ENCODE measurements around the gene LRRTM2.

The LRRTM2 gene

DNA sequence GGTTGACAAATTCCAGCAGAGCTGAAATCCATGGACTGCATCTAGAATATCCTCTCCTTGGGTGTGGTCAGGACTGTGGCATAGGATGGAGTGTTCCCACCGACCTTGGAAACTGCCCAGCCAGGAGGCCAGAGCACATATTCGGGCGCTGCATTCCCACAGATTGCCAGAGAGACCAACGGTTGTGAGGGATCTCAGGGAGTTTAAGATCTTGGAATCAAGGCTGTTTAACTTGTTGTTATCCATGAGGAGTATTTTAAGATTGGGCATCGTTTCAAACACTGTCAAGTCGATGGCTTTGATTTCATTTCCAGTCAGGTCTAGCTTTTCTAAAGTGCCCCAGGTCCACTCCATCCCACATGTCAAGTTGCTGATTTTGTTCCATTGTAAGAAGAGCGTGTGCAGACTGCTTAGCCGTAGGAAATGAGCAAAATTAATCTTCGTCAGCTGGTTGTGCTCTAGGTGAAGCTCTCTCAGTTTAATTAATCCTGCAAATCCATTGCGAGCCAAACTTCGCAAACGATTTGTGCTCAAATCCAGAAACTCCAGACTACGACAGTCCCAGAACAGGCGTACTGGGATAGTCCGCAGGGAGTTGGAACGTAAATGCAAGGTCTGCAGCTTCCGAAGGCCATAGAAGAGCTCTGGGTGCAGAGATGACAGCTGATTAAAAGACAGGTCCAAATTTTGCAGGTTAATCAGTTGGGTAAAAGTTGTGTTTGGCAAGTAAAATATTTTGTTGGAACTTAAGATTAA, 1.5 kb downstream of the LRRTM2 start:
- Mint-ChIP-seq H3K27ac (no peak overlapping the region), H3K9me3 (no peaks in the 10 kb centered on the region)

GRCh38 chr5:138872841-138873465, 2.2 kb downstream of the LRRTM2 start:
- Mint-ChIP-seq H3K4me3 (no peak overlapping the region), H3K36me3 (ENCODE audit: low read depth) (peaks cover 14% of the 10 kb centered on the region), H3K9me3 (no peaks in the 10 kb centered on the region), H3K4me1 (ENCODE audit: low read depth) (peaks cover 12% of the 10 kb centered on the region), H3K27me3 (no peaks in the 10 kb centered on the region), H3K27ac (no peak overlapping the region)
- intact Hi-C loops (cut with micrococcal nuclease): no loop called here

More for the DNA sequence above, 1.5 kb downstream of the LRRTM2 start:
- Mint-ChIP-seq H3K36me3 (ENCODE audit: low read depth) (peaks cover 9% of the 10 kb centered on the region), H3K27me3 (no peaks in the 10 kb centered on the region), H3K4me1 (ENCODE audit: low read depth) (peaks cover 12% of the 10 kb centered on the region), H3K4me3 (no peak overlapping the region)
- intact Hi-C loops (cut with micrococcal nuclease): no loop called here

DNA sequence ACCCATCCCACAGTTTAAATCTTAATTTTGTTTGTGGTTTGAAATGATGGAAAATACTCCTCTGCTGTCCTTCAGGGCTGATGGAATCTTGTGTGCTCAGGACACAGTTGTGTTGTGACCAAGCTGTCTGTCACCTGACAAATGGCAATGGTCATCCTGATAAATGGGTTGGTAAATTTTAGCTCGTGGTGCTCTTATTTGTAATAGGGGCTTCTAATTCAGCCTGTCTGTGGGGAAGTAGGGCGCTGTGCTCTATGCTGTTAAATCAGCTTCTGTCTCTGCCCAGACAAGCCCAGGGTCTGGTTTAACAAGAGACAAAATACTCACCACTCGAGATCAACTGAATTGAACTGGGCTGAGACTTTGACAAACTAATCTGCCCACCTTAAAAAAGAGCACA, 4.5 kb downstream of the LRRTM2 start:
- Mint-ChIP-seq H3K27ac (no peak overlapping the region), H3K36me3 (ENCODE audit: low read depth) (peaks cover 14% of the 10 kb centered on the region), H3K27me3 (no peaks in the 10 kb centered on the region), H3K4me3 (no peak overlapping the region), H3K4me1 (ENCODE audit: low read depth) (peaks cover 5% of the 10 kb centered on the region), H3K9me3 (no peaks in the 10 kb centered on the region)
- intact Hi-C loops (cut with micrococcal nuclease): no loop called here

DNA sequence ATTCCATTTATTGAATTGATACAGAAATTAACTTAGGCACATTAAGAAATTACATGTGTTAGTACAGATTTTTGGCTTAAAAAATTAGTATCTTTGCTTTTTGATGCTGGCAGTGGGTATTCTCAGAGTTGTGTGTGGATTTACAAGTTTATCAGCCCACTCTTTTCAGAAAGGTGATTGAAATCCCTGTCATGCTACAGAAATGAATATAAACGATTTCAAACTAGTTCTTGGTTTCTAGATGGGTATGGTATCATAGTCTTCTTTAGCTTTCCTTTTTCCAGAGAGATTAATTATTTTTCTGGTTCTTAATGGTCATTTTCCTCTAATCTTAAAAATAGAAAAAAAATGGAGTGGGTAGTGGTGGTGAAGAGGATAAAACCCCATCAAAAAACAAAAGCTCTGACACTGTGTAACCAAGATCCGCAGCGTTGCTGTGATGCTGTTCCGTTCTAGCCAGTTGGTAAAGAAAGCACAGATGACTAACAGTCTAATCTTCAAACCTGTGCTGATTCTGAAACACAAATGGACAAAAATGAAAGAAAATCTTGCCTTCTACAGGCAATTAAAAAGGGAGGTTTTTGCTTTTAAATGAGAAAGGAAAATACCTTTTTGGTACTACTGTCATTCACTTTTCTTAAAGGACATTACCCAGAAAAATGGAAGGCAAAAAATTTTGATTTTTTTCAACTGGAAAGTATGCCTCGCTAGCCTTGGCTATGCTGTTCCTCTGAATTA, 5.2 kb downstream of the LRRTM2 start:
- H3K4me3 Mint-ChIP-seq: no peak overlapping the region
- no peak overlapping the region for H3K27ac Mint-ChIP-seq
- no peaks in the 10 kb centered on the region for H3K9me3 Mint-ChIP-seq
- H3K27me3 Mint-ChIP-seq: no peaks in the 10 kb centered on the region
- peaks cover 8% of the 10 kb centered on the region for H3K4me1 Mint-ChIP-seq (ENCODE audit: low read depth)
- H3K36me3 Mint-ChIP-seq (ENCODE audit: low read depth): peaks cover 16% of the 10 kb centered on the region
- intact Hi-C loops (cut with micrococcal nuclease): no loop called here

DNA sequence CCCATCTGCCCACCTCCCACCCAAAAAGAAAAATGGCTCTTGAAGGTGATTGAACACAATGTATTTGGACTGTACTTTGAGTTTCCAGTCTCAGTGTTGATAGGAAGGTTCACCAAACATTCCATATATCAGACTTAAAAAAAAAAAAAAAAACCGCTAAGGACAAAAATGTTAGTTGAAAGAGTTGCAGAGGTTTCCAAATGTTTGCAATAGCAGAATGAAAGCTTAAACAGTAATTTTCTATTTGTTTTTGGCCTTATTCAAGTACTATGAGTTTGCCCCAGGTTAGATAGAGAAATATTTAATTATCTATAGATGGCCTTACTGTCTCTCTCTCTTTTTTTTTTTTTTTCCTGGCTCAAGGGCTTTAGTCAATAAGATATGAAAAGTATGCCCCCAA, 6.1 kb downstream of the LRRTM2 start:
- no peak overlapping the region for H3K4me3 Mint-ChIP-seq
- intact Hi-C loops (cut with micrococcal nuclease): no loop called here
- no peak overlapping the region for H3K27ac Mint-ChIP-seq
- no peaks in the 10 kb centered on the region for H3K9me3 Mint-ChIP-seq
- H3K36me3 Mint-ChIP-seq (ENCODE audit: low read depth): peaks cover 23% of the 10 kb centered on the region
- H3K4me1 Mint-ChIP-seq (ENCODE audit: low read depth): peaks cover 15% of the 10 kb centered on the region
- H3K27me3 Mint-ChIP-seq: no peaks in the 10 kb centered on the region

GRCh38 chr5:138867011-138867410, 8.1 kb downstream of the LRRTM2 start:
- no peaks in the 10 kb centered on the region for H3K27me3 Mint-ChIP-seq
- no peak overlapping the region for H3K27ac Mint-ChIP-seq
- H3K4me1 Mint-ChIP-seq (ENCODE audit: low read depth): peaks cover 15% of the 10 kb centered on the region
- H3K4me3 Mint-ChIP-seq: no peak overlapping the region
- peaks cover 31% of the 10 kb centered on the region for H3K36me3 Mint-ChIP-seq (ENCODE audit: low read depth)
- intact Hi-C loops (cut with micrococcal nuclease): no loop called here
- peaks cover 8% of the 10 kb centered on the region for H3K9me3 Mint-ChIP-seq

- Mint-ChIP-seq H3K4me1 (ENCODE audit: low read depth) (peaks cover 36% of the 10 kb centered on the region), H3K4me3 (no peak overlapping the region), H3K9me3 (no peaks in the 10 kb centered on the region), H3K27me3 (no peaks in the 10 kb centered on the region), H3K36me3 (ENCODE audit: low read depth) (peaks cover 15% of the 10 kb centered on the region), H3K27ac (no peak overlapping the region)
- intact Hi-C loops (cut with micrococcal nuclease): no loop called here
These were observed 22.0 kb downstream of the LRRTM2 start for GRCh38 chr5:138853132-138853531.

GRCh38 chr5:138850865-138851435, 24.2 kb downstream of the LRRTM2 start:
- Mint-ChIP-seq H3K36me3 (ENCODE audit: low read depth) (peaks cover 11% of the 10 kb centered on the region), H3K27ac (no peak overlapping the region), H3K27me3 (no peaks in the 10 kb centered on the region), H3K4me3 (no peak overlapping the region), H3K4me1 (ENCODE audit: low read depth) (peaks cover 37% of the 10 kb centered on the region), H3K9me3 (no peaks in the 10 kb centered on the region)
- intact Hi-C loops (cut with micrococcal nuclease): no loop called here

DNA sequence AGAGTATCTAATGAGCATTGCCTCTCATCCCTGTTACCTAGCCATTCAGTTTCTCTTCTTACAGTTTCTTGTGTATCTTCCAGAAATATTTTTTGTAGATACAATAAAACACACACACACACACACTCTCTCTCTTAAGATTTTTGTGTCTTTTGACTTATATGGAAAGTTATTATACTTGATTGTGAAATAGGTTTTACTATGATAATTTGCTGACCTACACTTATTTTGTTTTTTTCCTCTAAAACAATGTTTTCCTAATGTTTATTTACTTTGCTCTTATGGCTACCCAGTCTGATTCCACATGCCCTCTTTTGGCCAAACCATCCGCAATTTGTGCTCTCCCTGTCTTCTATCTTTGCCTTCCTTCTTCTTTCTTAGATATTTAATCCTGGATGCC, 25.3 kb downstream of the LRRTM2 start:
- Mint-ChIP-seq H3K27ac (no peak overlapping the region), H3K9me3 (no peaks in the 10 kb centered on the region), H3K4me3 (no peak overlapping the region), H3K36me3 (ENCODE audit: low read depth) (peaks cover 19% of the 10 kb centered on the region), H3K4me1 (ENCODE audit: low read depth) (peaks cover 36% of the 10 kb centered on the region), H3K27me3 (no peaks in the 10 kb centered on the region)
- intact Hi-C loops (cut with micrococcal nuclease): no loop called here

DNA sequence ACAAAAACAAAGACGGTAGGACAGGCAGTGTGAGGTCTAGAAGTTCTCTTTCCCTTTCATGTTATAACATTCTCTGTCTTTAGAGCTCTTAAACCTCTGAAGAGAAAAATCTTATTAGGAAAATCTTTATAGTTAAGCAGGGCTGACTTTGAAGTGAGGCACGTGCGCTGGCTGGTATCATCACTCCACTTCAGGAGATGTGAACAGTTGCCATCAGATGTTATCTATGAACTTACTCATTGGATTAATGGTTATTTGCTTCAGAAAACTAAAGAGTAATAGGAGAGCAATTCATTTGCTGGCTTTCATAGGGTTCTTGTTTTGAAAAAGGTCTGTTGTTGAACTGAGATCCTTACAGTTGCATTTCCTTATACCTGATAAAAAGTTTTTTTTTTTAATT, 25.7 kb downstream of the LRRTM2 start:
- intact Hi-C loops (cut with micrococcal nuclease): no loop called here
- peaks cover 19% of the 10 kb centered on the region for H3K36me3 Mint-ChIP-seq (ENCODE audit: low read depth)
- no peaks in the 10 kb centered on the region for H3K27me3 Mint-ChIP-seq
- no peaks in the 10 kb centered on the region for H3K9me3 Mint-ChIP-seq
- H3K27ac Mint-ChIP-seq: no peak overlapping the region
- H3K4me3 Mint-ChIP-seq: no peak overlapping the region
- peaks cover 32% of the 10 kb centered on the region for H3K4me1 Mint-ChIP-seq (ENCODE audit: low read depth)

DNA sequence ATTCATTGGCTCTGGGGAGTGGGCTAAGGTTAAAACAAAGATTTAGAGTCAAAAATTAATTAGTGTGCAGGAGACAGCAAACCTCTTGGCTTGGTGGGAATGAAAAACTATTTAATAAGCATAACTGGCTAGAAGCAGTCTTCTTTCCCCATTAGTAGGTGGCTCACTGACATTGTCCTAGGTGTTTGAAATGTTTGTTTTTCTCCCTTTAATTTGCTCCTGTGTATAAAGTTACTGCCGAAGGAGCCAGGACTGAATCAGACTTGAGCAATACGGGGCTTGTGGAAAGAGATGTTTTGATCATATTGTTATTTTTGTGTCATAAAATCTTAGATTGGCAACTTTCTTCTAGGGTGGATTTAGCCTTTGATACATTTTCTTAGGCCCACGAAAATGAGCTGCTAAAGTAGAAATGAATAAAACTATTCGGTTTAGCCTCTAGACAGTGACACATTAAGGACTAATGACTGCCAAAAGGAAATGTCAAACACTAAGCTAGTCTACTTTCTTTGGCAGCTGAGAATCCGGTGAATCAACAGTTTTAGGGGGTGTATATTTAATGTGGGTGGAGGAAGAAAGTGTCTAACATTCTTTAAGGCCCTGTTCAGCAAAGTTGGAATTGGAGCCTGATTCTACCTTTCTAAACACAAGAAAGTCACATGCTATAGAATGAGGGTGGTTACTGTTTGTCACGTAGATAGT, 30.2 kb downstream of the LRRTM2 start:
- no peaks in the 10 kb centered on the region for H3K27me3 Mint-ChIP-seq
- no peak overlapping the region for H3K4me3 Mint-ChIP-seq
- H3K36me3 Mint-ChIP-seq (ENCODE audit: low read depth): peaks cover 9% of the 10 kb centered on the region
- no peaks in the 10 kb centered on the region for H3K9me3 Mint-ChIP-seq
- H3K4me1 Mint-ChIP-seq (ENCODE audit: low read depth): peaks cover 17% of the 10 kb centered on the region
- intact Hi-C loops (cut with micrococcal nuclease): no loop called here
- no peak overlapping the region for H3K27ac Mint-ChIP-seq

DNA sequence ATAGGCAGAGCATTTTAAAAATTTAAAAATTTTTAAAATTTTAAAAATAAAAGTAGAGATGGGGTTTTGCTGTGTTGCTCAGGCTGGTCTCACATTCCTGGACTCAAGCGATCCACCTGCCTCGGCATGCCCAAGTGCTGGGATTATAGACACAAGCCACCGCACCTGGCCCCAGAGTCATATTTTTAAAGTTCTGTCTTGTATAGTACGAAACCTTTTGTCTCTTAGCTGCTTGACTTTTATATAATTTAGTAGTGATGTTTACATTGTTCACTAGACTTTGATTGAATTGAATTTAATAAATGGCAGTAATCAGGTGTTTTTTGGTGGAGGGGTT, 31.0 kb downstream of the LRRTM2 start:
- Mint-ChIP-seq H3K27ac (no peak overlapping the region), H3K4me3 (no peak overlapping the region), H3K4me1 (ENCODE audit: low read depth) (peaks cover 14% of the 10 kb centered on the region), H3K27me3 (no peaks in the 10 kb centered on the region), H3K9me3 (no peaks in the 10 kb centered on the region), H3K36me3 (ENCODE audit: low read depth) (peaks cover 9% of the 10 kb centered on the region)
- intact Hi-C loops (cut with micrococcal nuclease): no loop called here

- H3K27ac Mint-ChIP-seq: no peak overlapping the region
- H3K36me3 Mint-ChIP-seq (ENCODE audit: low read depth): peaks cover 9% of the 10 kb centered on the region
- intact Hi-C loops (cut with micrococcal nuclease): no loop called here
- no peaks in the 10 kb centered on the region for H3K27me3 Mint-ChIP-seq
- H3K4me1 Mint-ChIP-seq (ENCODE audit: low read depth): peaks cover 13% of the 10 kb centered on the region
- no peaks in the 10 kb centered on the region for H3K9me3 Mint-ChIP-seq
- no peak overlapping the region for H3K4me3 Mint-ChIP-seq
These were observed 31.6 kb downstream of the LRRTM2 start for GRCh38 chr5:138843316-138844124.

All from dendritic cell treated with granulocyte-macrophage colony-stimulating factor and Interleukin-4, amounts not matched to agents 40 ng/mL and 50 ng/mL, for 4 days (primary cell).